GM23338 (cell line): ENCODE results near the gene GRM8.

Source experiments
- CREB1 ChIP-seq: fragments of 250-450 bp; sonication (Bioruptor Pico); IDR thresholded peaks from 2 replicates; pipeline ENCODE4 v1.5.0; 2020; ENCODE audit warnings: low read depth, mild to moderate bottlenecking, moderate library complexity
- ETS1 ChIP-seq: IDR thresholded peaks from 2 replicates; pipeline ENCODE4 v1.6.1; 2016; ENCODE audit warnings: antibody characterized with exemption
- EZH2 ChIP-seq: fragments of 200-600 bp; sonication (generic); IDR thresholded peaks from one replicate; pipeline ENCODE4 v1.8.0; 2017; ENCODE audit warnings: antibody characterized with exemption, mild to moderate bottlenecking, low read depth; ENCODE audit not compliant: unreplicated experiment
- EZH2phosphoT487 ChIP-seq: fragments of 200-600 bp; sonication (generic); IDR thresholded peaks from one replicate; pipeline ENCODE4 v1.8.1; 2018; ENCODE audit warnings: antibody characterized with exemption; ENCODE audit not compliant: unreplicated experiment
- JUNB ChIP-seq: IDR thresholded peaks from one replicate; pipeline ENCODE4 v1.6.1; 2016; ENCODE audit warnings: antibody characterized with exemption; ENCODE audit not compliant: unreplicated experiment
- POLR2AphosphoS5 ChIP-seq: IDR thresholded peaks from 2 replicates; pipeline ENCODE4 v1.6.1; 2016; ENCODE audit warnings: antibody characterized with exemption, low read depth
- REST ChIP-seq: IDR thresholded peaks from one replicate; pipeline ENCODE4 v1.6.1; 2018; ENCODE audit warnings: antibody characterized with exemption; ENCODE audit not compliant: unreplicated experiment
- STAT1 ChIP-seq: IDR thresholded peaks from one replicate; pipeline ENCODE4 v1.6.1; 2016; ENCODE audit warnings: antibody characterized with exemption; ENCODE audit not compliant: unreplicated experiment
- ZNF114 ChIP-seq: fragments of 250-450 bp; sonication (Bioruptor Pico); IDR thresholded peaks from 2 replicates; pipeline ENCODE4 v1.5.0; 2020; ENCODE audit warnings: mild to moderate bottlenecking, moderate library complexity
- ZNF331 ChIP-seq: fragments of 250-450 bp; sonication (Bioruptor Pico); IDR thresholded peaks from 2 replicates; pipeline ENCODE4 v1.5.0; 2020; ENCODE audit warnings: low read depth, mild to moderate bottlenecking, moderate library complexity
- ZNF462 ChIP-seq: fragments of 250-450 bp; sonication (Bioruptor Pico); IDR thresholded peaks from 2 replicates; pipeline ENCODE4 v1.5.0; 2020; ENCODE audit warnings: mild to moderate bottlenecking, moderate library complexity
- TF ChIP-seq, protein P1 (sequence below), 2 experiments: fragments of 200-600 bp in 1 of 2; sonication (generic) in 1 of 2; conservative IDR thresholded peaks; 2 replicates each; pipeline versions ENCODE4 v1.5.1 to v1.6.1; 2016 to 2017; ENCODE audit warnings: antibody characterized with exemption in 2 of 2, low read depth in 2 of 2, mild to moderate bottlenecking in 2 of 2, moderate library complexity in 1 of 2

- TF ChIP-seq EZH2 = no peak
- TF ChIP-seq, protein P1, sequence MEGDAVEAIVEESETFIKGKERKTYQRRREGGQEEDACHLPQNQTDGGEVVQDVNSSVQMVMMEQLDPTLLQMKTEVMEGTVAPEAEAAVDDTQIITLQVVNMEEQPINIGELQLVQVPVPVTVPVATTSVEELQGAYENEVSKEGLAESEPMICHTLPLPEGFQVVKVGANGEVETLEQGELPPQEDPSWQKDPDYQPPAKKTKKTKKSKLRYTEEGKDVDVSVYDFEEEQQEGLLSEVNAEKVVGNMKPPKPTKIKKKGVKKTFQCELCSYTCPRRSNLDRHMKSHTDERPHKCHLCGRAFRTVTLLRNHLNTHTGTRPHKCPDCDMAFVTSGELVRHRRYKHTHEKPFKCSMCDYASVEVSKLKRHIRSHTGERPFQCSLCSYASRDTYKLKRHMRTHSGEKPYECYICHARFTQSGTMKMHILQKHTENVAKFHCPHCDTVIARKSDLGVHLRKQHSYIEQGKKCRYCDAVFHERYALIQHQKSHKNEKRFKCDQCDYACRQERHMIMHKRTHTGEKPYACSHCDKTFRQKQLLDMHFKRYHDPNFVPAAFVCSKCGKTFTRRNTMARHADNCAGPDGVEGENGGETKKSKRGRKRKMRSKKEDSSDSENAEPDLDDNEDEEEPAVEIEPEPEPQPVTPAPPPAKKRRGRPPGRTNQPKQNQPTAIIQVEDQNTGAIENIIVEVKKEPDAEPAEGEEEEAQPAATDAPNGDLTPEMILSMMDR (conservative IDR thresholded peaks at IDR 0.05; ENCODE audit: low read depth in 2 of 2) = peak; percentile 80 to 82
- TF ChIP-seq REST = no peak
- TF ChIP-seq ZNF462 = no peak
- no peak for TF ChIP-seq POLR2AphosphoS5
- TF ChIP-seq JUNB = no peak
- TF ChIP-seq EZH2phosphoT487 = no peak
- no peak for TF ChIP-seq CREB1 (CRISPR knock-in tag)
- TF ChIP-seq STAT1 = no peak
- TF ChIP-seq ZNF331 (CRISPR knock-in tag) = no peak
- TF ChIP-seq ZNF114 (CRISPR knock-in tag) = no peak
- TF ChIP-seq ETS1 = no peak
These were observed 395.9 kb downstream of the GRM8 start for GRCh38 chr7:126856691-126857291.
